Stimulated activated naive B cell treated with anti-CD40 and anti-IgM and Interleukin-4, amounts not matched to agents 10 μg/mL and 1 μg/mL and 100 μg/mL, for 72 hours (primary cell): ENCODE results near the gene MTA1.

Source experiments
- ATAC-seq, 2 donors: fragments of 150-1000 bp; cut with Tn5 transposase; replicated peaks; 2 replicates each; pipeline ENCODE4 v1.10.0; 2021; ENCODE audit warnings: moderate library complexity in 1 of 2
- DNase-seq: peaks from one replicate; pipeline ENCODE4 v3.0.0; 2021
- H3K27ac Mint-ChIP-seq: one replicate; pipeline ENCODE4 v1.8.0; 2022; ENCODE audit warnings: mild to moderate bottlenecking, mixed read lengths
- H3K27me3 Mint-ChIP-seq, 2 donors: one replicate each; pipeline ENCODE4 v1.8.0; 2022; ENCODE audit warnings: mixed read lengths in 2 of 2
- H3K36me3 Mint-ChIP-seq, 2 donors: one replicate each; pipeline ENCODE4 v1.8.0; 2022; ENCODE audit warnings: mixed read lengths in 2 of 2, mild to moderate bottlenecking in 1 of 2
- H3K4me1 Mint-ChIP-seq, 2 donors: one replicate each; pipeline ENCODE4 v1.8.0; 2022; ENCODE audit warnings: mixed read lengths in 2 of 2, mild to moderate bottlenecking in 1 of 2
- H3K4me3 Mint-ChIP-seq, 2 donors: one replicate each; pipeline ENCODE4 v1.8.0; 2022; ENCODE audit warnings: mild to moderate bottlenecking in 2 of 2, mixed read lengths in 2 of 2, moderate library complexity in 1 of 2
- H3K9me3 Mint-ChIP-seq, 2 donors: one replicate each; pipeline ENCODE4 v1.8.0; 2022; ENCODE audit warnings: mixed read lengths in 2 of 2, mild to moderate bottlenecking in 1 of 2

The MTA1 gene

GRCh38 chr14:105391541-105391940 is 28.1 kb upstream of the MTA1 start:
- ATAC-seq (no peak), DNase-seq (no peak)
- Mint-ChIP-seq H3K27ac (no peak overlapping the region), H3K4me1 (peaks cover 8 to 10% of the 10 kb centered on the region in 2 donors), H3K36me3 (peaks cover 5 to 17% of the 10 kb centered on the region in 2 donors), H3K9me3 (no peaks in the 10 kb centered on the region), H3K4me3 (no peak overlapping the region), H3K27me3 (no peaks in the 10 kb centered on the region)

GRCh38 chr14:105392131-105393090 is 27.2 kb upstream of the MTA1 start:
- peaks cover 5 to 14% of the 10 kb centered on the region in 2 donors for H3K36me3 Mint-ChIP-seq
- ATAC-seq (no peak), DNase-seq (no peak)
- H3K27ac Mint-ChIP-seq = no peak overlapping the region
- H3K4me1 Mint-ChIP-seq = peaks cover 8 to 12% of the 10 kb centered on the region in 2 donors
- H3K4me3 Mint-ChIP-seq = no peak overlapping the region
- H3K27me3 Mint-ChIP-seq = no peaks in the 10 kb centered on the region
- H3K9me3 Mint-ChIP-seq = no peaks in the 10 kb centered on the region

DNA sequence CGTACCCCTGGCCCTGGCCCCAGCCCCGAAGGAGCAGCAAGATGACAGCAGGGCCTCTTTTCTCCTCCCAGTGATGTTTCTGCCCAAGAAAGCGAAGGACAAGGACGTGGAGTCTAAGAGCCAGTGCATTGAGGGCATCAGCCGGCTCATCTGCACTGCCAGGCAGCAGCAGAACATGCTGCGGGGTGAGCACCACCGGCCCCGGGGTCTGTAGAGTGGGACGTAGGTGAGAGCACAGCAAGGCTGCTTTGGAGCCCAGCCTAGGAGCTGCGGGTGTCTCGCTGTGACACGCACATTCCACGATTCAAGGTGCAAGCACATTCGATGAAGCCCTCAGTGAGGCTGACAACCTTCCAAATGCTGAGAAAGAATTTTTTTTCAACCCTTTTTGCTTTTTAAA is 26.5 kb upstream of the MTA1 start:
- Mint-ChIP-seq H3K4me3 (no peak overlapping the region), H3K27ac (no peak overlapping the region), H3K4me1 (peaks cover 8 to 18% of the 10 kb centered on the region in 2 donors), H3K36me3 (peaks cover 5 to 9% of the 10 kb centered on the region in 2 donors), H3K27me3 (no peaks in the 10 kb centered on the region), H3K9me3 (no peaks in the 10 kb centered on the region)
- ATAC-seq = no peak
- no peak for DNase-seq

DNA sequence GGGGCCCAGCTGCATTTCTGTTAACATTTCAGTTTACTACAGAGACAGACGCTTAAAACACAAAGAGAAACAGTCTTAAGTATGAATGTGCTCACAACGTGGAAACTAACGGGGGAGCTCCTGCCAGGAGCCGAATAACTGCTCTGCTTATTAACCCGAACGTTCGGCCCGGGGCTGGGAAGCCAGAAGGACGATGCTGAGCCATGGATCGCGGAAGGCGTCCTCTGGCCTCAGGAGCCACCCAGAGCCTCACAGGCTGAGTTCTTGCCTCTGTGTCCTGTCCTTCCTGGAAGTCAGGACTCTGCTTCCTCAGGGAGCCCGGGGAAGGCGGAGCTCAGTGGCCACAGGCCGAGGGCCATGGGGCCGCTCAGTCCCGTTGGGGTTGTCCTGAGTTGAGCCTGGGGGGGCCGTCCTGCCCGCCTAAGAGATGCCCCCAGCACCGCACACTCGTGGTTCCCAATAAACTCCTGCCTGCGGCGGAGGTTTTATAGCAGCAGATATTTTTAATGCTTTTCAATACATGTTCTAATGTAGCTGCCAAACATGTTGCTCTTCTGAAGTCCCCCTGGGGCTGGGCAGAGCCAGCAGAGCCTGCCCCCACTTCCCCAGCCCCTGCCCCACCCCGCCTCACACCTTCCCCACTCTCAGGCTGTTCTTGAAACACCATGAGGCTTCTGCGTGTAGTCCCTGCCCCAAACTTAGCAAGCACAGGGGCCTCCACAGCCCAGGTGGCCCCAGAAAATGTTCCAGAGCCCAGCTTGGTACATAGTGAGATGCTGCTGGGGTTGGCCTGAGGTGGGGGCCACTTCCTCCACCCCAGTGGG is 24.7 kb upstream of the MTA1 start:
- no peaks in the 10 kb centered on the region for H3K27me3 Mint-ChIP-seq
- H3K27ac Mint-ChIP-seq = no peak overlapping the region
- no peak for ATAC-seq
- H3K9me3 Mint-ChIP-seq = no peaks in the 10 kb centered on the region
- peaks cover 15 to 30% of the 10 kb centered on the region in 2 donors for H3K4me1 Mint-ChIP-seq
- no peak for DNase-seq
- H3K4me3 Mint-ChIP-seq = no peak overlapping the region
- peaks cover 14 to 22% of the 10 kb centered on the region in 2 donors for H3K36me3 Mint-ChIP-seq

GRCh38 chr14:105395538-105395854 is 24.1 kb upstream of the MTA1 start:
- DNase-seq (no peak), ATAC-seq (no peak)
- Mint-ChIP-seq H3K27ac (no peak overlapping the region), H3K9me3 (no peaks in the 10 kb centered on the region), H3K36me3 (peaks cover 18 to 28% of the 10 kb centered on the region in 2 donors), H3K27me3 (no peaks in the 10 kb centered on the region), H3K4me1 (peaks cover 13 to 30% of the 10 kb centered on the region in 2 donors), H3K4me3 (no peak overlapping the region)

- DNase-seq (no peak), ATAC-seq (no peak)
- H3K27me3 Mint-ChIP-seq = no peaks in the 10 kb centered on the region
- H3K4me3 Mint-ChIP-seq = peak overlapping the region; percentile 72 to 89
- H3K36me3 Mint-ChIP-seq = peaks cover 28 to 39% of the 10 kb centered on the region in 2 donors
- peaks cover 15 to 36% of the 10 kb centered on the region in 2 donors for H3K4me1 Mint-ChIP-seq
- H3K9me3 Mint-ChIP-seq = no peaks in the 10 kb centered on the region
- H3K27ac Mint-ChIP-seq = peak overlapping the region; percentile 93
Observed at GRCh38 chr14:105397350-105397931, 22.2 kb upstream of the MTA1 start.

DNA sequence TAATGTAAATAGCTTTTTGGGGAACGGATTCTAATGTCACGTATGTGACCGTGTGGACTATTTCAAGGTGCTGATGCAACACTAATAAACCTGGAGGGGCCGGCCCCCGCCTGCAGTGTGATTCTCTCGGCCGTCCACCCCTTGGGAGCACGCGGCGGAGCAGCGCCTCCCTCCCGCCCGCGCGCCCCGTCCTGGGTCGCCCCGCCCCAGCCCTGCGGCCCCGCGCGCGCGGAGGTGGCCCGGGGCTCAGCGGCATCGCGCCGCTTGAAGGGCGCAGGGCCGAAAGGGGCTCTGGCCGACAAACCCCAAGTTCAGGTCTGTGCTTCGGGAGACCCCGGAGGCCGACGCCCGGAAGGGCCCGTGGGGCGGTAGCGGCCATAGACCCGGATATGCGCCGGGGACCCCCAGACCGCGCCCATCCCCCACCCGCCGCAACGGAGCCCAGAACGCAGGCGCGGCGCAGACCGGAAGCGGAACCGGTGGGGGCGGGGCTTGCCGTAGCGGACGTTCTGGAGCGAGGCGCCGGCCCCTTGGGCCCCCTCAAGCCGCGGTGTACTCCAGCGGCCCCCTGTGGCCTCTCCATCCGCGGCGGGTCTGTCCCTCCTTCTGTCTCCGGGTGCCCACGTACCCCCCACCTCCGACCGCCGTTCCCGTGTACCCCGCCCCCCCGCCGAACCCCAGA is 21.4 kb upstream of the MTA1 start, which contains the start of gene TEX22:
Gene TEX22 (plus strand): TSS at position 495 of the 682 bp plus-strand sequence. CDS start 803 bp downstream, outside the sequence.
- H3K36me3 Mint-ChIP-seq = peaks cover 27 to 39% of the 10 kb centered on the region in 2 donors
- peak within 1 kb of the TSS; percentile 97 for H3K27ac Mint-ChIP-seq
- DNase-seq = peak; percentile 88
- H3K4me3 Mint-ChIP-seq = peak within 1 kb of the TSS; percentile 89 to 95
- H3K27me3 Mint-ChIP-seq = no peaks in the 10 kb centered on the region
- ATAC-seq = peak; percentile 88 to 91
- no peaks in the 10 kb centered on the region for H3K9me3 Mint-ChIP-seq
- peaks cover 18 to 41% of the 10 kb centered on the region in 2 donors for H3K4me1 Mint-ChIP-seq

GRCh38 chr14:105398726-105399465 is 20.7 kb upstream of the MTA1 start:
- no peaks in the 10 kb centered on the region for H3K27me3 Mint-ChIP-seq
- ATAC-seq = peak; percentile 64 to 67
- peak overlapping the region; percentile 89 to 95 for H3K4me3 Mint-ChIP-seq
- no peak for DNase-seq
- H3K36me3 Mint-ChIP-seq = peaks cover 27 to 39% of the 10 kb centered on the region in 2 donors
- peak overlapping the region; percentile 97 for H3K27ac Mint-ChIP-seq
- H3K9me3 Mint-ChIP-seq = no peaks in the 10 kb centered on the region
- H3K4me1 Mint-ChIP-seq = peaks cover 18 to 41% of the 10 kb centered on the region in 2 donors

GRCh38 chr14:105399466-105399775 is 20.2 kb upstream of the MTA1 start:
- peaks cover 22 to 46% of the 10 kb centered on the region in 2 donors for H3K4me1 Mint-ChIP-seq
- peak overlapping the region; percentile 89 to 95 for H3K4me3 Mint-ChIP-seq
- peaks cover 27 to 39% of the 10 kb centered on the region in 2 donors for H3K36me3 Mint-ChIP-seq

GRCh38 chr14:105400016-105400415 is 19.6 kb upstream of the MTA1 start:
- ATAC-seq (no peak), DNase-seq (no peak)
- Mint-ChIP-seq H3K36me3 (peaks cover 27 to 37% of the 10 kb centered on the region in 2 donors), H3K27me3 (no peaks in the 10 kb centered on the region), H3K9me3 (peaks cover 2 to 10% of the 10 kb centered on the region in 2 donors), H3K4me3 (peak overlapping the region; percentile 89 to 95), H3K27ac (no peak overlapping the region), H3K4me1 (peaks cover 28 to 52% of the 10 kb centered on the region in 2 donors)

More at GRCh38 chr14:105399466-105399775, 20.2 kb upstream of the MTA1 start:
- H3K27ac Mint-ChIP-seq = peak overlapping the region; percentile 97
- peaks cover 0 to 4% of the 10 kb centered on the region in 2 donors for H3K9me3 Mint-ChIP-seq
- H3K27me3 Mint-ChIP-seq = no peaks in the 10 kb centered on the region
- DNase-seq = no peak
- ATAC-seq = no peak

DNA sequence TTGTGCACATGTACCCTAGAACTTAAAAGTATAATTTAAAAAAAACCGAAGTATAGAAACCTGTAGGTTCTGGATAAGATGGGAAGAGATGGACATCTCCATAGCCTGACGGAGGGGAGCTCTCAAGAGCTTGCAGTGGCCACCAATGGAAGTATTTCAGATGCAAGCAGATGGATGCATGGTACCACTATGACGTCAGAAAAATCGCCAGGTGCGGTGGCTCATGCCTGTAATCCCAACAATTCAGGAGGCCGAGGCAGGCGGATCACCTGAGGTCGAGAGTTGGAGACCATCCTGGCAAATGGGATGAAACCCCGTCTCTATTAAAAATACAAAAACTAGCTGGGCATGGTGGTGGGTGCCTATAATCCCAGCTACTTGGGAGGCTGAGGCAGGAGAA is 17.9 kb upstream of the MTA1 start:
- no peak overlapping the region for H3K27ac Mint-ChIP-seq
- no peak for ATAC-seq
- H3K9me3 Mint-ChIP-seq = peaks cover 4 to 13% of the 10 kb centered on the region in 2 donors
- peaks cover 29 to 43% of the 10 kb centered on the region in 2 donors for H3K36me3 Mint-ChIP-seq
- DNase-seq = no peak
- peaks cover 33 to 66% of the 10 kb centered on the region in 2 donors for H3K4me1 Mint-ChIP-seq
- H3K27me3 Mint-ChIP-seq = no peaks in the 10 kb centered on the region
- H3K4me3 Mint-ChIP-seq = no peak overlapping the region

DNA sequence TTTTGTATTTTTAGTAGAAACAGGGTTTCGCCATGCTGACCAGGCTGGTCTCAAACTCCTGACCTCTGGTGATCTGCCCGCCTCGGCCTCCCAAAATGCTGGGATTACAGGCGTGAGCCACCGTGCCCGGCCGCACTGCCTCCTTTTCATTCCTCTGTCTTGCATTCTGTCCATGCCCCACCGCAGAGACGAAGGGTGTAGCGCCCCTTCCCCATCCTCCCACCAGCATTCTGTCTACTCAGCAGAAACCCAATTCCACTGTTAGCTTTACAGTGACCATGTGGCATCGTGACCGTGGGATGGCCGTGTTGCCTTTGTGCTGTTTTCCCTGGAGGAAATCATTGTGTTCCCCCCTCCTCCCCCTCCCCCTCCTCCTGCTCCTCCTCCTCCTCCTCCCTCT is 11.0 kb upstream of the MTA1 start:
- Mint-ChIP-seq H3K36me3 (peaks cover 4 to 25% of the 10 kb centered on the region in 2 donors), H3K27ac (no peak overlapping the region), H3K4me1 (peaks cover 35 to 64% of the 10 kb centered on the region in 2 donors)

GRCh38 chr14:105409364-105409763 is 10.3 kb upstream of the MTA1 start:
- no peak overlapping the region for H3K4me3 Mint-ChIP-seq
- H3K9me3 Mint-ChIP-seq = peaks cover 4 to 10% of the 10 kb centered on the region in 2 donors
- ATAC-seq (no peak), DNase-seq (no peak)
- H3K27ac Mint-ChIP-seq = no peak overlapping the region
- peaks cover 4 to 25% of the 10 kb centered on the region in 2 donors for H3K36me3 Mint-ChIP-seq
- H3K27me3 Mint-ChIP-seq = peaks cover 9 to 20% of the 10 kb centered on the region in 2 donors
- peaks cover 31 to 61% of the 10 kb centered on the region in 2 donors for H3K4me1 Mint-ChIP-seq

More for the DNA sequence above, 11.0 kb upstream of the MTA1 start:
- no peak for ATAC-seq
- peaks cover 4 to 13% of the 10 kb centered on the region in 2 donors for H3K9me3 Mint-ChIP-seq
- H3K27me3 Mint-ChIP-seq = peaks cover 9 to 16% of the 10 kb centered on the region in 2 donors
- H3K4me3 Mint-ChIP-seq = no peak overlapping the region
- DNase-seq = no peak
